K562 (cell line): ENCODE results near the gene SYPL2. TPM values are rescaled to one million over a fixed set of nuclear protein-coding genes. Genes with fewer than 3 reads are reported as not detected.

ENCODE experiments used
- CBX3 ChIP-seq, 2 experiments: IDR thresholded peaks; 1 replicate in 1 of 2; 2 replicates in 1 of 2; pipeline ENCODE4 v1.6.1; 2012; ENCODE audit warnings: inconsistent platforms in 2 of 2, low read length in 2 of 2, borderline replicate concordance in 1 of 2, control low read depth in 1 of 2
- CEBPZ ChIP-seq: fragments of 150-350 bp; IDR thresholded peaks from 2 replicates; pipeline ENCODE4 v1.6.1; 2014; ENCODE audit warnings: low read depth, mild to moderate bottlenecking, low read length, borderline replicate concordance
- ELF4 ChIP-seq: fragments of 450-650 bp; formaldehyde crosslinking; IDR thresholded peaks from 2 replicates; pipeline ENCODE4 v1.4.0; 2022; ENCODE audit warnings: missing genetic modification characterization
- FUS ChIP-seq: fragments of 200-400 bp; formaldehyde crosslinking; optimal IDR thresholded peaks from 2 replicates; pipeline ENCODE3; 2017; ENCODE audit warnings: low read depth, low read length
- HDAC3 ChIP-seq: fragments of 450-650 bp; IDR thresholded peaks from 2 replicates; pipeline ENCODE4 v1.6.1; 2018; ENCODE audit warnings: borderline replicate concordance, mild to moderate bottlenecking, moderate library complexity; ENCODE audit not compliant: partially characterized antibody
- IFI16 ChIP-seq: fragments of 250-450 bp; sonication (Bioruptor Pico); IDR thresholded peaks from 2 replicates; pipeline ENCODE4 v2.1.2; 2022; ENCODE audit warnings: mild to moderate bottlenecking, inconsistent platforms
- MTF1 ChIP-seq: fragments of 250-450 bp; sonication (Bioruptor Pico); IDR thresholded peaks from 2 replicates; pipeline ENCODE4 v1.9.0; 2021; ENCODE audit warnings: moderate library complexity, mild to moderate bottlenecking, inconsistent platforms, borderline replicate concordance
- NEUROD1 ChIP-seq: fragments of 150-350 bp; IDR thresholded peaks from 2 replicates; pipeline ENCODE4 v1.6.1; 2014; ENCODE audit warnings: borderline replicate concordance, low read length, low read depth; ENCODE audit not compliant: partially characterized antibody
- RBFOX2 ChIP-seq: fragments of 200-400 bp; formaldehyde crosslinking; IDR thresholded peaks from 2 replicates; pipeline ENCODE4 v1.6.1; 2017; ENCODE audit warnings: low read depth, mild to moderate bottlenecking, low read length, moderate library complexity
- SRSF7 ChIP-seq: fragments of 200-400 bp; formaldehyde crosslinking; optimal IDR thresholded peaks from 2 replicates; pipeline ENCODE3; 2017; ENCODE audit warnings: mild to moderate bottlenecking, low read depth, low read length
- TRIM28 ChIP-seq: fragments of 450-650 bp; IDR thresholded peaks from 2 replicates; pipeline ENCODE4 v1.6.1; 2017
- ZNF232 ChIP-seq: sonication (generic); formaldehyde crosslinking; IDR thresholded peaks from 2 replicates; pipeline ENCODE4 v1.8.0; 2022; ENCODE audit warnings: mild to moderate bottlenecking, missing genetic modification reagents
- ZNF280A ChIP-seq: fragments of 450-650 bp; IDR thresholded peaks from 2 replicates; pipeline ENCODE4 v1.6.1; 2018; ENCODE audit warnings: mild to moderate bottlenecking, low read depth; ENCODE audit not compliant: partially characterized antibody
- ZNF717 ChIP-seq: fragments of 250-450 bp; sonication (Bioruptor Pico); IDR thresholded peaks from 2 replicates; pipeline ENCODE4 v1.5.0; 2021
- polyA plus RNA-seq, 8 experiments: library from polyadenylated mRNA; depleted of rRNA in 4 of 8; stranded (reverse) in 5 of 8; unstranded in 3 of 8; fragments of >200 nt; fragmentation: Nextera tagmentation in 2 of 8; fragmentation: Illumina TruSeq in 1 of 8; extraction: Ambion mirVana in 2 of 8; extraction: Trizol in 1 of 8; gene quantifications; 2 replicates each; pipeline versions ENCODE4 v1.2.1 to v1.2.3, GENCODE V29; 2011 to 2014; ENCODE audit warnings: inconsistent platforms in 1 of 8, missing spikeins in 1 of 8
- total RNA-seq, 7 experiments: library from RNA; depleted of rRNA in 6 of 7; stranded (reverse); fragments of >200 nt in 6 of 7; fragmentation: Illumina TruSeq in 2 of 7; extraction: Trizol in 2 of 7; gene quantifications; 2 replicates each; pipeline versions ENCODE4 v1.2.1 to v1.2.3, GENCODE V29; 2011 to 2021; ENCODE audit warnings: low replicate concordance in 1 of 7
- TF ChIP-seq, protein P1 (sequence below): sonication (generic); formaldehyde crosslinking; IDR thresholded peaks from 2 replicates; pipeline ENCODE4 v1.8.1; 2022; ENCODE audit warnings: missing genetic modification reagents

Gene SYPL2
- total and polyA plus RNA-seq, 9 of the 15 experiments (the other 6 are each of a cell fraction or from before 2014, with no cell fraction given) = 0.03 to 0.20 (median 0.07) TPM; not detected in 2

- peak; percentile 66; the same call in 1 of the 2 replicates for TF ChIP-seq CEBPZ
- TF ChIP-seq RBFOX2 = no peak
- TF ChIP-seq ZNF717 (CRISPR knock-in tag) = no peak
- TF ChIP-seq NEUROD1 = no peak
- TF ChIP-seq SRSF7 = no peak
- no peak for TF ChIP-seq ZNF232 (CRISPR knock-in tag)
- TF ChIP-seq HDAC3 = no peak
- peak in 1 of 2 experiments; percentile 80; a peak in 2 of 3 replicates for TF ChIP-seq CBX3 (IDR thresholded peaks at IDR 0.05; ENCODE audit: borderline replicate concordance in 1 of 2, low read length in 2 of 2)
- peak; percentile 64; the same call in 1 of the 2 replicates for TF ChIP-seq TRIM28
- peak; percentile 46 for TF ChIP-seq ZNF280A
- TF ChIP-seq FUS = no peak
- TF ChIP-seq, protein P1, sequence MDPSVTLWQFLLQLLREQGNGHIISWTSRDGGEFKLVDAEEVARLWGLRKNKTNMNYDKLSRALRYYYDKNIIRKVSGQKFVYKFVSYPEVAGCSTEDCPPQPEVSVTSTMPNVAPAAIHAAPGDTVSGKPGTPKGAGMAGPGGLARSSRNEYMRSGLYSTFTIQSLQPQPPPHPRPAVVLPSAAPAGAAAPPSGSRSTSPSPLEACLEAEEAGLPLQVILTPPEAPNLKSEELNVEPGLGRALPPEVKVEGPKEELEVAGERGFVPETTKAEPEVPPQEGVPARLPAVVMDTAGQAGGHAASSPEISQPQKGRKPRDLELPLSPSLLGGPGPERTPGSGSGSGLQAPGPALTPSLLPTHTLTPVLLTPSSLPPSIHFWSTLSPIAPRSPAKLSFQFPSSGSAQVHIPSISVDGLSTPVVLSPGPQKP (CRISPR knock-in tag) = no peak
- no peak for TF ChIP-seq IFI16
- no peak for TF ChIP-seq MTF1 (CRISPR knock-in tag)
- TF ChIP-seq ELF4 (CRISPR knock-in tag) = no peak
Observed at GRCh38 chr1:109454497-109455133, 11.7 kb upstream of the SYPL2 start (continued).
